CD4-positive, CD25-positive, alpha-beta regulatory T cell (primary cell): ENCODE results near the gene OLA1. TPM values are rescaled to one million over a fixed set of nuclear protein-coding genes. Genes with fewer than 3 reads are reported as not detected.
A peak's percentile ranks its signal among the peaks of the same experiment; 100 is the strongest.

ENCODE experiments used
- ATAC-seq, 2 donors: fragments of 150-1000 bp; cut with Tn5 transposase; one replicate each; pipeline ENCODE4 v1.10.0; 2021; ENCODE audit warnings: low read depth in 2 of 2, moderate number of reproducible peaks in 2 of 2, moderate library complexity in 1 of 2
- DNase-seq, 3 donors: peaks; one replicate each; pipeline versions ENCODE4 v3.0.0 to v3.0.0-alpha.2; 2012 to 2022; ENCODE audit warnings: mixed read lengths in 1 of 3
- H3K27ac ChIP-seq: one replicate; pipeline ENCODE4 v1.7.0; 2013; ENCODE audit warnings: mild to moderate bottlenecking, low read length; ENCODE audit not compliant: insufficient read depth, poor library complexity, severe bottlenecking
- H3K27me3 ChIP-seq: one replicate; pipeline ENCODE4 v1.7.0; 2013; ENCODE audit warnings: low read length; ENCODE audit not compliant: control insufficient read depth, insufficient read depth
- H3K36me3 ChIP-seq: one replicate; pipeline ENCODE4 v1.7.0; 2013; ENCODE audit warnings: mild to moderate bottlenecking, low read length, moderate library complexity; ENCODE audit not compliant: control insufficient read depth, insufficient read depth
- H3K4me1 ChIP-seq: 2 replicates; pipeline ENCODE4 v1.7.0; 2013; ENCODE audit warnings: mild to moderate bottlenecking, low read length; ENCODE audit not compliant: insufficient read depth, control insufficient read depth, poor library complexity, severe bottlenecking
- H3K4me3 ChIP-seq: one replicate; pipeline ENCODE4 v1.7.0; 2013; ENCODE audit warnings: low read depth, mild to moderate bottlenecking, low read length, moderate library complexity
- H3K9me3 ChIP-seq, 2 experiments: 1 replicate in 1 of 2; 2 replicates in 1 of 2; pipeline ENCODE4 v1.7.0; 2013; ENCODE audit warnings: low read length in 2 of 2, mild to moderate bottlenecking in 1 of 2, moderate library complexity in 1 of 2; ENCODE audit not compliant: control insufficient read depth in 2 of 2
- H3K27ac Mint-ChIP-seq, 3 donors: one replicate each; pipeline ENCODE4 v1.8.0; 2020 to 2022; ENCODE audit warnings: mild to moderate bottlenecking in 3 of 3, mixed read lengths in 3 of 3, moderate library complexity in 2 of 3
- H3K27me3 Mint-ChIP-seq: one replicate; pipeline ENCODE4 v1.8.0; 2022; ENCODE audit warnings: mild to moderate bottlenecking, mixed read lengths
- H3K36me3 Mint-ChIP-seq: one replicate; pipeline ENCODE4 v1.8.0; 2020; ENCODE audit warnings: mixed read lengths
- H3K4me1 Mint-ChIP-seq, 4 donors: one replicate each; pipeline ENCODE4 v1.8.0; 2020 to 2022; ENCODE audit warnings: mixed read lengths in 4 of 4, mild to moderate bottlenecking in 1 of 4
- H3K4me3 Mint-ChIP-seq, 4 donors: one replicate each; pipeline ENCODE4 v1.8.0; 2020 to 2022; ENCODE audit warnings: mild to moderate bottlenecking in 4 of 4, mixed read lengths in 4 of 4, moderate library complexity in 3 of 4
- H3K9me3 Mint-ChIP-seq, 7 donors: one replicate each; pipeline ENCODE4 v1.8.0; 2020 to 2022; ENCODE audit warnings: mixed read lengths in 7 of 7, mild to moderate bottlenecking in 3 of 7, moderate library complexity in 2 of 7
- polyA plus RNA-seq, 4 donors: library from polyadenylated mRNA; unstranded; fragments of 300-500 nt; fragmentation: Illumina TruSeq; gene quantifications; one replicate each; pipeline ENCODE4 v1.2.3, GENCODE V29; 2021
- total RNA-seq: library from RNA; stranded (reverse); gene quantifications from one replicate; pipeline ENCODE4 v1.2.3, GENCODE V29; 2022

The OLA1 gene
- total and polyA plus RNA-seq, 5 donors from 2014 or later, result 36.9 to 77.4 (median 59.9) TPM

DNA sequence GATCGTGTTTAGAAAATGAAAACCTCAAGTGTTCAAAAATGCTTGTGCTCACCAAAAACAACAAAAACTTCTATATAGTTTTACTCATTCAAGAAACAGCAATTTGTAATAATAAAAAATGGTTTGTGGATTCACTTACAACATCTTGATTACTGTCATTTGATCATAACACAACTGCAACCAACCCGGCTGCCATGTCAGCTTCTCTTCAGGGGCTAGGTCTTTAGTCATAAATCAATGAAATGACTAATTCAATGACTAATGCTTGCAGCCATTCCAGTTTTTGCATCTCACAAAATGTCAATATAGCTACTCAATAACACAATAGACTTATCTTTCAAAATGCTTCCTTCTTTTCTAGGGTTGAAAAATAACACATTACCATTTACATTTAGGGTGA is 128.0 kb downstream of the OLA1 start:
- no peaks in the 10 kb centered on the region for H3K27me3 Mint-ChIP-seq
- H3K4me1 Mint-ChIP-seq, result peaks cover 0 to 7% (median 0%) of the 10 kb centered on the region in 4 donors
- H3K4me3 Mint-ChIP-seq, result no peak overlapping the region
- ATAC-seq (no peak), DNase-seq (peak in 1 of 3 donors; percentile 29)
- H3K27ac Mint-ChIP-seq, result peak overlapping the region in 1 of 3 donors; percentile 15
- peaks cover 19% of the 10 kb centered on the region for H3K36me3 Mint-ChIP-seq
- H3K4me3 ChIP-seq, result no peak overlapping the region
- H3K36me3 ChIP-seq, result peaks cover 3% of the 10 kb centered on the region
- no peaks in the 10 kb centered on the region for H3K4me1 ChIP-seq
- H3K27me3 ChIP-seq, result no peaks in the 10 kb centered on the region
- no peaks in the 10 kb centered on the region for H3K9me3 Mint-ChIP-seq
- no peaks in the 10 kb centered on the region for H3K9me3 ChIP-seq
- no peak overlapping the region for H3K27ac ChIP-seq

DNA sequence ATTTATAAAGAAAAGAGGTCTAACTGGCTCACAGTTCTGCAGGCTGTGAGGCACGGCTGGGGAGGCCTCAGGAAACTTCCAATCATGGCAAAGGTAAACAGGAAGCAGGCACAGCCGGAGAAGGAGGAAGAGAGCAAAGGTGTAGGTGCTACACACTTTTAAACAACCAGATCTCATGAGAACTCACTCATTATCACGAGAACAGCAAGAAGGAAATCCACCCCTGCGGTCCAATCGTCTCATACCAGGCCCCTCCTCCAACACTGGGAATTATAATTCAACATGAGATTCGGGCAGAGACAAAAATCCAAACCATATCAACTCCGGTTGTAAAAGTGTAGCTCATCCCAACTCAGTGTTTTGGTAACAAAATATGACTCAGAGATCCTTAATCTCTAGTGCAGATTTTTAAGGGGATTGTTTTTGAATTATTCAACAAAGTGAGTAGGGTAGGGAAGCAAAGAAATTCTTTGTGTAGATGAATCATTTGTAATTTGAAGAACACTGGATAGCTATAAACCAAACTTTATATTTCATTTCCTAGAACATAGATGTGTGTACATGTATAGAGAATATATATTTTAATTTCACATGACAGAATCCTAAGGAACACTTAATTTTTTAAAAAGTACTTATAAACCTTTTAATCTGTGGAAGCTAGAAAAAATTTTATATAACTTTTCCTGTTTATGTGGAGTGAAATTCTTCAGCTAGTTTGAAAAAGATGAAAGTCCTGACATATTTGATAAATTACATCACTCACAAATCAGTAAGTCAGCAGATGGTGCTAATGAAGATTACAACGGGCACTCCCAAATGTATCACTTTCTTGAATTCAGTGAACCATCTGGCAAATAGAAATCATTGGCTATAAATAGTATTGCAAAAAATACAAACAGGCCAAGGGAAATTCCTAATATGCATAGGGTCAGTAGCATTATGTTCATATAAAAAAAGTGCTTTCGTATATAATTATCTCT is 130.1 kb downstream of the OLA1 start:
- no peaks in the 10 kb centered on the region for H3K4me1 ChIP-seq
- Mint-ChIP-seq H3K36me3 (peaks cover 23% of the 10 kb centered on the region), H3K4me3 (no peak overlapping the region), H3K4me1 (peaks cover 0 to 7% (median 0%) of the 10 kb centered on the region in 4 donors), H3K27me3 (no peaks in the 10 kb centered on the region), H3K9me3 (no peaks in the 10 kb centered on the region), H3K27ac (no peak overlapping the region)
- no peaks in the 10 kb centered on the region for H3K9me3 ChIP-seq
- H3K27me3 ChIP-seq, result no peaks in the 10 kb centered on the region
- ATAC-seq (no peak), DNase-seq (no peak)
- no peak overlapping the region for H3K4me3 ChIP-seq
- no peak overlapping the region for H3K27ac ChIP-seq
- H3K36me3 ChIP-seq, result peaks cover 3% of the 10 kb centered on the region

DNA sequence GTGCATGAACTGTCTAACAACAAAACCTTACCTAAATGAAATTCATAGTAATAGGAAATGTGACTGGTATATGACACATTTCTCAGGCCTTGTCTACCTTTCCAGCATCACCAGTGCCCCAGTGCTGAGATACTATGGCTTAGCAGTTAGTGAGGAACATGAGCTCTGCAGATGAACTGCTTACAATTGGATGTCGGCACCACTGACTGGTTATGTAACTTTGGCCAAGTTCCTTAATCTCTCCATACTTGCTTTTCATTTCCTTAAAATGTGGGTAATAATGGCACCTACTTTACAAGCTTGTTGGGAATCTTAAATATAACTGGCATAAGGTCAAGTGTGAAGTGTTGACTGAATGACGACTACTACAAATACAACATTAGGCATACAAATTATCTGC is 136.3 kb downstream of the OLA1 start:
- no peaks in the 10 kb centered on the region for H3K4me1 Mint-ChIP-seq
- no peak overlapping the region for H3K4me3 ChIP-seq
- no peak for DNase-seq
- ATAC-seq, result no peak
- H3K4me3 Mint-ChIP-seq, result no peak overlapping the region
- H3K27ac Mint-ChIP-seq, result no peak overlapping the region
- no peaks in the 10 kb centered on the region for H3K4me1 ChIP-seq
- H3K27me3 Mint-ChIP-seq, result no peaks in the 10 kb centered on the region
- H3K9me3 Mint-ChIP-seq, result no peaks in the 10 kb centered on the region
- H3K36me3 ChIP-seq, result no peaks in the 10 kb centered on the region
- H3K9me3 ChIP-seq, result no peaks in the 10 kb centered on the region
- H3K27me3 ChIP-seq, result no peaks in the 10 kb centered on the region
- no peak overlapping the region for H3K27ac ChIP-seq
- peaks cover 7% of the 10 kb centered on the region for H3K36me3 Mint-ChIP-seq

DNA sequence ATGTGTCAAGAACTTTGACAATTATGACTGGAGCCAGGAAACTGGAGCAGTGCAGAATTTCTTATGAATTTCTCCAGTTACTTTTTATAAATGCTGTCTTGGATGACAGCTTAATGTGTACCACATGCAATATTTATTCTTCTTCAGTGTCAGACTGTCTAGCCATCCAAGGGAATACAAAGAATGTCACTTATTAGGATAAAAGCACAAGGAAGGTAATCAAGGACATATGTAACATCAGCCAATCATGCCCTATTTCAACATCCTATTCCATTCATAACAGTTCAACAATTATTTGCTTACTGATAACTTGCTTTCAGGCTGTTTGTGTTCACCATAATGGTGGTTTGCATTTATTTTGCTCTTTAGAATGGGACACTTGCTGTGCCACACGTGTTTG is 139.8 kb downstream of the OLA1 start:
- Mint-ChIP-seq H3K4me1 (peaks cover 0 to 2% (median 0%) of the 10 kb centered on the region in 4 donors), H3K9me3 (no peaks in the 10 kb centered on the region), H3K4me3 (no peak overlapping the region), H3K27ac (no peak overlapping the region), H3K27me3 (no peaks in the 10 kb centered on the region), H3K36me3 (peaks cover 3% of the 10 kb centered on the region)
- H3K27me3 ChIP-seq, result no peaks in the 10 kb centered on the region
- H3K36me3 ChIP-seq, result no peaks in the 10 kb centered on the region
- H3K27ac ChIP-seq, result no peak overlapping the region
- no peak for DNase-seq
- no peak overlapping the region for H3K4me3 ChIP-seq
- H3K4me1 ChIP-seq, result no peaks in the 10 kb centered on the region
- no peaks in the 10 kb centered on the region for H3K9me3 ChIP-seq
- no peak for ATAC-seq

DNA sequence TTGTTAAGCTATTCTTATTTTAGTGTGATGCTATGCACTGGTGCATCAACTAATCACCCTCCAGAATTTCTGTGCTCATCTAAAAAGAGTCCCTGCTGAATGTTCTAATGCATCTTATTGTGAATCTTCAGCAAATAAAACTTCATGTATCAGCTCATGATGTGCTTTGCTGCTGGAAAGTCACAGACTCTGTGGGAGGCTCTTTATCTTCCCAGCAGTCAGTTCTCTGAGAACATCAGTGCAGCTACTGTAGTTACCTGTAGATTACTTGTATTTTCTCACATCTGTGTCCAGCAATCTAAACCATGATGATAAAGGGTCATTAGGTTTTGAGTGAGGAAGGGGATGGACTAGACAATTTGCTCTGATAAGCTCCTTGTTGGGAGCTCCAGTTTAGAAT is 141.6 kb downstream of the OLA1 start:
- H3K9me3 Mint-ChIP-seq, result no peaks in the 10 kb centered on the region
- H3K27me3 Mint-ChIP-seq, result no peaks in the 10 kb centered on the region
- no peak overlapping the region for H3K27ac Mint-ChIP-seq
- H3K9me3 ChIP-seq, result no peaks in the 10 kb centered on the region
- peaks cover 7% of the 10 kb centered on the region for H3K36me3 Mint-ChIP-seq
- no peaks in the 10 kb centered on the region for H3K4me1 ChIP-seq
- ATAC-seq (no peak), DNase-seq (no peak)
- no peak overlapping the region for H3K27ac ChIP-seq
- H3K4me1 Mint-ChIP-seq, result peaks cover 0 to 5% (median 2%) of the 10 kb centered on the region in 4 donors
- H3K4me3 Mint-ChIP-seq, result no peak overlapping the region
- no peaks in the 10 kb centered on the region for H3K36me3 ChIP-seq
- H3K27me3 ChIP-seq, result no peaks in the 10 kb centered on the region
- H3K4me3 ChIP-seq, result no peak overlapping the region

DNA sequence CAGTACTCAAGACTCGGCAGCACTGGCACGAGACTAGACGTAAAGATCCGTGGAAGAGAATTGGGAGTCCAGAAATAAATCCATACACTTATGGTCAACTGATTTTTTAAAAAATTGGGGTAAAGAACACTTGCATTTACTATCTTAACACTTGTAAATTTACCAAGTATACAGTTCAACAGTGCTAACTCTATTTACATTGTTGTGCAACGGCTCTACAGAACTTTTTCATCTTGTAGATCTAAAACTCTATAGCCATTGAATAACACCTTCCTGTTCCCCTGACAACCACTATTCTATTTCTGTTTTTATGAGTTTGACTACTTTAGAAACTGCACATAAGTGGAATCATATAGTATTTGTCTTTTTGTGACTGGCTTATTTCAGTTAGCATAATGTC is 153.8 kb downstream of the OLA1 start:
- H3K9me3 ChIP-seq, result no peaks in the 10 kb centered on the region
- H3K27ac ChIP-seq, result no peak overlapping the region
- Mint-ChIP-seq H3K4me3 (no peak overlapping the region), H3K4me1 (peaks cover 3 to 12% (median 4%) of the 10 kb centered on the region in 4 donors), H3K36me3 (peaks cover 6% of the 10 kb centered on the region), H3K9me3 (no peaks in the 10 kb centered on the region), H3K27me3 (no peaks in the 10 kb centered on the region), H3K27ac (no peak overlapping the region)
- no peak for DNase-seq
- H3K36me3 ChIP-seq, result no peaks in the 10 kb centered on the region
- ATAC-seq, result no peak
- H3K27me3 ChIP-seq, result no peaks in the 10 kb centered on the region
- H3K4me3 ChIP-seq, result no peak overlapping the region
- H3K4me1 ChIP-seq, result no peaks in the 10 kb centered on the region

DNA sequence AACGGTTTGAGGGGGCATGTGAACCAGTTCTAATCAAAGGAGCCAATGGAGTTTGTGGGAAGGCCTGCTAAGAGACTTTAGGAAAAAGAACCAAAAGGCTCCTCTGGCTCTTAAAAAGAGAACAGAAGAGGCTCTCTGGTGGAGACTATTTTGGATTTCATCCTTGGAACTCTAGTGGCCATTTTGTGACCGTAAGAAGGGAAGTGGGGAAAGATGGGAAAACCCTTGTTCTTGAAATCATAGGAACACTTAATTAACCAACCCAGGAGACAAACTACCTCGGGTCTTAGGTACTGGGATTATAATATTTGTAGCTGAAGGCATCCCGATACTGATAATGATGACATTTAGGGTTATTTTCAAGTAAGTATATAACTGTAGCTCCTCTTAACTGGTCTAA is 157.9 kb downstream of the OLA1 start:
- no peak overlapping the region for H3K27ac ChIP-seq
- H3K4me3 ChIP-seq, result no peak overlapping the region
- Mint-ChIP-seq H3K4me1 (peaks cover 2 to 11% (median 4%) of the 10 kb centered on the region in 4 donors), H3K9me3 (no peaks in the 10 kb centered on the region), H3K36me3 (peaks cover 11% of the 10 kb centered on the region), H3K27ac (no peak overlapping the region), H3K4me3 (no peak overlapping the region), H3K27me3 (no peaks in the 10 kb centered on the region)
- DNase-seq, result no peak
- ATAC-seq, result no peak
- no peaks in the 10 kb centered on the region for H3K9me3 ChIP-seq
- H3K36me3 ChIP-seq, result no peaks in the 10 kb centered on the region
- no peaks in the 10 kb centered on the region for H3K4me1 ChIP-seq
- no peaks in the 10 kb centered on the region for H3K27me3 ChIP-seq
